H9 (cell line): ENCODE data around the gene HSD11B1L. TPM values are rescaled to one million over a fixed set of nuclear protein-coding genes. Genes with fewer than 3 reads are reported as not detected.

Source experiments
- DNase-seq: peaks from one replicate; pipeline ENCODE4 v3.0.0-alpha.2; 2017
- H2AFZ ChIP-seq: one replicate; pipeline ENCODE4 v1.6.1; 2013; ENCODE audit warnings: mild to moderate bottlenecking, low read length, control low read depth, moderate library complexity
- H2AK5ac ChIP-seq: 2 replicates; pipeline ENCODE4 v1.6.1; 2013; ENCODE audit warnings: low read length, control low read depth, mixed read lengths; ENCODE audit not compliant: insufficient read length
- H2BK120ac ChIP-seq: one replicate; pipeline ENCODE4 v1.6.1; 2013; ENCODE audit warnings: low read depth, mild to moderate bottlenecking, low read length, control low read depth, inconsistent platforms; ENCODE audit not compliant: poor library complexity, severe bottlenecking
- H2BK12ac ChIP-seq: 2 replicates; pipeline ENCODE4 v1.6.1; 2013; ENCODE audit warnings: low read length, control low read depth, mixed read lengths, low read depth; ENCODE audit not compliant: insufficient read length
- H2BK15ac ChIP-seq: 2 replicates; pipeline ENCODE4 v1.6.1; 2013; ENCODE audit warnings: low read depth, low read length, control low read depth
- H2BK20ac ChIP-seq: one replicate; pipeline ENCODE4 v1.6.1; 2013; ENCODE audit warnings: low read depth, mild to moderate bottlenecking, low read length, control low read depth, inconsistent platforms; ENCODE audit not compliant: poor library complexity, severe bottlenecking
- H2BK5ac ChIP-seq: 2 replicates; pipeline ENCODE4 v1.6.1; 2013; ENCODE audit warnings: low read length, control low read depth, mixed read lengths; ENCODE audit not compliant: insufficient read length
- H3K14ac ChIP-seq: 2 replicates; pipeline ENCODE4 v1.6.1; 2013; ENCODE audit warnings: low read length, control low read depth; ENCODE audit not compliant: insufficient read depth
- H3K18ac ChIP-seq: 2 replicates; pipeline ENCODE4 v1.6.1; 2013; ENCODE audit warnings: low read depth, mild to moderate bottlenecking, mixed read lengths, low read length, control low read depth; ENCODE audit not compliant: insufficient read length
- H3K23ac ChIP-seq: 2 replicates; pipeline ENCODE4 v1.6.1; 2013; ENCODE audit warnings: low read length, control low read depth, mixed read lengths, low read depth; ENCODE audit not compliant: insufficient read length
- H3K23me2 ChIP-seq: 2 replicates; pipeline ENCODE4 v1.6.1; 2013; ENCODE audit warnings: low read depth, mild to moderate bottlenecking, mixed read lengths, low read length, control low read depth; ENCODE audit not compliant: insufficient read length, poor library complexity, severe bottlenecking
- H3K27ac ChIP-seq: 2 replicates; pipeline ENCODE4 v1.5.1; 2013; ENCODE audit warnings: low read length, control low read depth, mixed read lengths, low read depth; ENCODE audit not compliant: insufficient read length
- H3K27me3 ChIP-seq: 2 replicates; pipeline ENCODE4 v1.6.1; 2013; ENCODE audit warnings: low read length, control low read depth, inconsistent platforms; ENCODE audit not compliant: insufficient read depth
- H3K4ac ChIP-seq: 2 replicates; pipeline ENCODE4 v1.6.1; 2013; ENCODE audit warnings: low read depth, mild to moderate bottlenecking, control low read depth, inconsistent platforms, low read length, moderate library complexity
- H3K4me1 ChIP-seq: 2 replicates; pipeline ENCODE4 v1.6.1; 2013; ENCODE audit warnings: low read length, control low read depth, inconsistent platforms; ENCODE audit not compliant: insufficient read depth
- H3K4me2 ChIP-seq: 2 replicates; pipeline ENCODE4 v1.6.1; 2013; ENCODE audit warnings: low read length, control low read depth, mixed read lengths; ENCODE audit not compliant: insufficient read length, insufficient read depth
- H3K56ac ChIP-seq: 2 replicates; pipeline ENCODE4 v1.6.1; 2013; ENCODE audit warnings: low read depth, mild to moderate bottlenecking, mixed read lengths, low read length, control low read depth; ENCODE audit not compliant: insufficient read length
- H3K79me1 ChIP-seq: 2 replicates; pipeline ENCODE4 v1.6.1; 2013; ENCODE audit warnings: low read depth, mild to moderate bottlenecking, moderate library complexity, low read length, control low read depth, inconsistent platforms; ENCODE audit not compliant: insufficient read depth, poor library complexity, severe bottlenecking
- H3K79me2 ChIP-seq: 2 replicates; pipeline ENCODE4 v1.6.1; 2013; ENCODE audit warnings: low read length, control low read depth, inconsistent platforms; ENCODE audit not compliant: insufficient read depth
- H3K9ac ChIP-seq: 2 replicates; pipeline ENCODE4 v1.6.1; 2013; ENCODE audit warnings: low read length, control low read depth, mixed read lengths; ENCODE audit not compliant: insufficient read length; ENCODE audit errors: extremely low read depth
- H3K9me3 ChIP-seq: one replicate; pipeline ENCODE4 v1.6.1; 2013; ENCODE audit warnings: low read depth, low read length, inconsistent platforms; ENCODE audit not compliant: control insufficient read depth
- H3T11ph ChIP-seq: one replicate; pipeline ENCODE4 v1.6.1; 2013; ENCODE audit warnings: mild to moderate bottlenecking, low read length, control low read depth, inconsistent platforms
- H4K20me1 ChIP-seq: one replicate; pipeline ENCODE4 v1.6.1; 2013; ENCODE audit not compliant: control insufficient read depth, insufficient read length, insufficient read depth
- H4K5ac ChIP-seq: 2 replicates; pipeline ENCODE4 v1.6.1; 2013; ENCODE audit warnings: low read depth, mild to moderate bottlenecking, mixed read lengths, low read length, control low read depth; ENCODE audit not compliant: insufficient read length
- H4K8ac ChIP-seq: replicated peaks from 2 replicates; pipeline ENCODE4 v1.6.1; 2013; ENCODE audit warnings: low read length, control low read depth, mixed read lengths, low read depth; ENCODE audit not compliant: insufficient read length
- H4K91ac ChIP-seq: 2 replicates; pipeline ENCODE4 v1.6.1; 2013; ENCODE audit warnings: low read depth, mild to moderate bottlenecking, moderate library complexity, mixed read lengths, low read length, control low read depth; ENCODE audit not compliant: insufficient read length
- H3K27ac Mint-ChIP-seq, 3 experiments: 2 replicates in 2 of 3; 3 replicates in 1 of 3; pipeline ENCODE4 v1.8.0; 2020 to 2021; ENCODE audit warnings: mixed read lengths in 3 of 3, mild to moderate bottlenecking in 1 of 3, moderate library complexity in 1 of 3
- H3K27me3 Mint-ChIP-seq: 2 replicates; pipeline ENCODE4 v1.8.0; 2021; ENCODE audit warnings: low read depth, mild to moderate bottlenecking, moderate library complexity, mixed read lengths
- H3K36me3 Mint-ChIP-seq, 3 experiments: 2 replicates in 2 of 3; 3 replicates in 1 of 3; pipeline ENCODE4 v1.8.0; 2020 to 2021; ENCODE audit warnings: low read depth in 3 of 3, mixed read lengths in 3 of 3; ENCODE audit not compliant: insufficient read depth in 1 of 3
- H3K4me1 Mint-ChIP-seq, 2 experiments: 2 replicates each; pipeline ENCODE4 v1.8.0; 2020; ENCODE audit warnings: mixed read lengths in 2 of 2
- H3K4me3 Mint-ChIP-seq, 2 experiments: 2 replicates in 1 of 2; 3 replicates in 1 of 2; pipeline ENCODE4 v1.8.0; 2020 to 2021; ENCODE audit warnings: mild to moderate bottlenecking in 2 of 2, mixed read lengths in 2 of 2, moderate library complexity in 1 of 2
- H3K9me3 Mint-ChIP-seq, 2 experiments: 2 replicates in 1 of 2; 3 replicates in 1 of 2; pipeline ENCODE4 v1.8.0; 2020; ENCODE audit warnings: mild to moderate bottlenecking in 2 of 2, mixed read lengths in 2 of 2, moderate library complexity in 1 of 2
- CTCF ChIP-seq: fragments of 200-600 bp; sonication (generic); conservative IDR thresholded peaks from 3 replicates; pipeline ENCODE4 v1.8.0; 2021; ENCODE audit warnings: antibody characterized with exemption, mild to moderate bottlenecking
- WGBS: extraction: QIAGEN DNeasy Blood & Tissue Kit; methylation state at CpG from one replicate; pipeline ENCODE4 v1.1.7; 2013; ENCODE audit warnings: missing lambda C conversion rate, low lambda C conversion rate, mixed read lengths; ENCODE audit not compliant: insufficient read length; ENCODE audit errors: extremely low coverage; 5-methylcytosine and 5-hydroxymethylcytosine counted together
- total RNA-seq: library from RNA; stranded (reverse); gene quantifications from 2 replicates; pipeline ENCODE4 v1.2.1, GENCODE V29; 2021

Gene HSD11B1L
- total RNA-seq, 1 experiment from 2014 or later: 9.3 TPM

- Histone ChIP-seq H3K23me2 (peaks cover 6% of the 10 kb centered on the region), H2BK5ac (no peak overlapping the region), H3K4me2 (peak overlapping the region; percentile 9), H3K27ac (no peak overlapping the region), H3K56ac (no peak overlapping the region), H4K20me1 (no peaks in the 10 kb centered on the region), H3K79me1 (no peaks in the 10 kb centered on the region), H3K4me1 (no peaks in the 10 kb centered on the region), H2AK5ac (no peak overlapping the region), H3K4ac (no peak overlapping the region), H3T11ph (no peak overlapping the region), H3K9ac (no peak overlapping the region), H3K9me3 (no peaks in the 10 kb centered on the region), H4K91ac (no peak overlapping the region), H3K27me3 (no peaks in the 10 kb centered on the region), H3K23ac (no peak overlapping the region), H3K79me2 (peaks cover 11% of the 10 kb centered on the region; the same call in 1 of the 2 replicates), H3K18ac (no peak overlapping the region), H2AFZ (no peak overlapping the region), H2BK120ac (no peak overlapping the region), H4K5ac (no peak overlapping the region), H2BK15ac (no peak overlapping the region), H3K14ac (no peak overlapping the region), H4K8ac (no peak overlapping the region), H2BK12ac (no peak overlapping the region), H2BK20ac (no peak overlapping the region)
- peak overlapping the region; percentile 60 to 81 for H3K4me3 Mint-ChIP-seq
- no CpG with 5 or more reads among the region's 59 CpGs for WGBS
- peaks cover 8% of the 10 kb centered on the region for H3K27me3 Mint-ChIP-seq
- DNase-seq: peak; percentile 97
- peak; percentile 86 for TF ChIP-seq CTCF
- H3K4me1 Mint-ChIP-seq: peaks cover 8 to 16% of the 10 kb centered on the region in 2 experiments
- H3K27ac Mint-ChIP-seq: peak overlapping the region; percentile 51 to 83 (median 64); a peak in 3 of 7 replicates
- peaks cover 9 to 16% (median 9%) of the 10 kb centered on the region in 3 experiments for H3K36me3 Mint-ChIP-seq
- H3K9me3 Mint-ChIP-seq: peaks cover 5 to 6% of the 10 kb centered on the region in 2 experiments; a peak in 2 of 5 replicates
Measured at GRCh38 chr19:5686647-5687359, 6.0 kb downstream of the HSD11B1L start.
